Esophagus muscularis mucosa (tissue), 4 donors: ENCODE measurements around the gene ADK.

Experiments
- CTCF ChIP-seq, 3 experiments: fragments of 200-600 bp in 2 of 3; fragments of 450-650 bp in 1 of 3; sonication (generic) in 2 of 3; IDR thresholded peaks; one replicate each; pipeline ENCODE4 v1.5.1; 2017 to 2019; ENCODE audit warnings: antibody characterized with exemption in 3 of 3, mild to moderate bottlenecking in 2 of 3, moderate library complexity in 1 of 3
- EP300 ChIP-seq: sonication (generic); formaldehyde crosslinking; IDR thresholded peaks from one replicate; pipeline ENCODE4 v1.6.1; 2017; ENCODE audit warnings: antibody characterized with exemption
- POLR2A ChIP-seq: fragments of 450-650 bp; IDR thresholded peaks from one replicate; pipeline ENCODE4 v1.6.1; 2017; ENCODE audit warnings: antibody characterized with exemption, moderate library complexity, mild to moderate bottlenecking, low read depth

GRCh38 chr10:74194545-74194944, 43.5 kb downstream of the ADK start:
- no peak for TF ChIP-seq CTCF (IDR thresholded peaks at IDR 0.05)
- no peak for TF ChIP-seq POLR2A
- TF ChIP-seq EP300, result no peak
